Psoas muscle (tissue), 8 donors: ENCODE results near the gene MAP2K1. TPM values are rescaled to one million over a fixed set of nuclear protein-coding genes. Genes with fewer than 3 reads are reported as not detected.

Source experiments
- ATAC-seq, 4 donors: fragments of 200-7000 bp; cut with Tn5 transposase; one replicate each; pipeline ENCODE4 v1.9.1; 2020; ENCODE audit warnings: moderate library complexity in 3 of 4, mild to moderate bottlenecking in 2 of 4
- DNase-seq, 2 donors: peaks; one replicate each; pipeline ENCODE4 v3.0.0-alpha.2; 2020
- H3K27ac ChIP-seq: fragments of 200-600 bp; one replicate; pipeline ENCODE4 v1.8.0; 2022
- H3K27me3 ChIP-seq, 3 donors: fragments of 200-600 bp in 1 of 3; one replicate each; pipeline versions ENCODE4 v1.6.1 to v1.8.0; 2013 to 2022; ENCODE audit warnings: low read length in 2 of 3, mild to moderate bottlenecking in 2 of 3, moderate library complexity in 1 of 3; ENCODE audit not compliant: insufficient read depth in 3 of 3
- H3K36me3 ChIP-seq, 2 donors: fragments of 200-600 bp in 1 of 2; one replicate each; pipeline versions ENCODE4 v1.6.1 to v1.8.0; 2013 to 2022; ENCODE audit warnings: low read depth in 1 of 2, mild to moderate bottlenecking in 1 of 2, moderate library complexity in 1 of 2; ENCODE audit not compliant: insufficient read depth in 1 of 2
- H3K4me1 ChIP-seq: fragments of 200-600 bp; one replicate; pipeline ENCODE4 v1.8.0; 2022
- H3K4me3 ChIP-seq: fragments of 200-600 bp; one replicate; pipeline ENCODE4 v1.8.0; 2022; ENCODE audit warnings: mild to moderate bottlenecking
- H3K9me3 ChIP-seq: fragments of 200-600 bp; one replicate; pipeline ENCODE4 v1.8.0; 2022
- WGBS, 3 donors: extraction: QIAGEN DNeasy Blood & Tissue Kit; methylation state at CpG; one replicate each; pipeline versions ENCODE4 v1.1.6 to v1.1.7; 2013; 5-methylcytosine and 5-hydroxymethylcytosine counted together
- intact Hi-C, 2 donors: fragments of 100-400 bp; cut with DNase I; formaldehyde crosslinking; loops; one replicate each; pipeline versions ENCODE4 v1.11.0 to v1.14.2; 2022
- polyA plus RNA-seq, 3 donors: library from polyadenylated mRNA; stranded (reverse); fragments of 200-250 nt; gene quantifications; one replicate each; pipeline ENCODE4 v1.2.3, GENCODE V29; 2013
- total RNA-seq, 4 donors: library from RNA; stranded (reverse); fragmentation: NEBNext Ultra II Directional in 2 of 4; extraction: Animal tissue kit (Norgen Biotek cat#: 25700) in 2 of 4; gene quantifications; one replicate each; pipeline versions ENCODE4 v1.2.1 to v1.2.4, GENCODE V29; 2021 to 2023
- TF ChIP-seq, protein P1 (sequence below): fragments of 200-600 bp; IDR thresholded peaks from one replicate; pipeline ENCODE4 v1.8.0; 2022; ENCODE audit warnings: antibody characterized with exemption
- donor health status: healthy with polysubstance abuse.
- donor health status: DM: no; HTN: no; CAD: no; lungs with moderate emphysema.
- donor health status: Bipolar disorder and iron deficiency.
- donor health status: healthy.
- donor health status: DM: yes; HTN: yes; CAD: no.
- donor health status: DM: no; HTN: no; CAD: no.
- donor health status: DM: no; HTN: no; CAD: no.
- donor health status: DM: yes; HTN: yes; CAD: no.

Gene MAP2K1
- total and polyA plus RNA-seq, 7 donors = 56.3 to 135 (median 66.9) TPM

DNA sequence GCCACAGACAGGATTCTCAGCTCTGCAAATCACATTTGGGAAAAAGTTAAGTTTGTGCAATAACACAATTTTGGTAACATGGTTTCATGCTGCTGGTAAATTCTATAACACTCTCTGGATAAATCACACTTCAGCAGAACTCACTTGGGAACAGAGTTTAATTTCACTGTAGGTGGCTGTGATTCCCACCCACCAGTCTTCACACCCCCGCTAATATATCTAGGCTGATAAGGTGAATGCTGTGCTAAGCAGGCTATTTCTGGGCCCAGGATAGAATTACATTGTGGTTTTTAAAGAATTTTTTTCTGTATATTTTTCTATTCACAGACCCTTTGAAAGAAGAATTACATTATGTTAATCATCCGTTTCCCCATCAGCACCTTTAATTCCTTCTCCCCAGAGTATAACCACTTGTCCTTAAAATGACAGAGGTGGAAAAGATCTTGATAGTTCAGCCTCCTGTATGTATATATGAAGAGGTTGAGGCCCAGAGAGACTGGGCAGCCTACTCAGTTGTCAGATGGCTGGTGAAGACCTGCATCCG lies 22.9 kb downstream of the MAP2K1 start:
- Histone ChIP-seq H3K4me1 (peaks cover 21% of the 10 kb centered on the region), H3K36me3 (no peaks in the 10 kb centered on the region), H3K27me3 (no peaks in the 10 kb centered on the region), H3K27ac (no peak overlapping the region), H3K9me3 (peaks cover 5% of the 10 kb centered on the region), H3K4me3 (no peak overlapping the region)
- no peak for ATAC-seq
- 88 to 91% (median 91%) methylated on average over 3 of the region's 3 CpGs for WGBS, 3 donors
- no peak for DNase-seq
- intact Hi-C loops = no loop called here
- TF ChIP-seq, protein P1, sequence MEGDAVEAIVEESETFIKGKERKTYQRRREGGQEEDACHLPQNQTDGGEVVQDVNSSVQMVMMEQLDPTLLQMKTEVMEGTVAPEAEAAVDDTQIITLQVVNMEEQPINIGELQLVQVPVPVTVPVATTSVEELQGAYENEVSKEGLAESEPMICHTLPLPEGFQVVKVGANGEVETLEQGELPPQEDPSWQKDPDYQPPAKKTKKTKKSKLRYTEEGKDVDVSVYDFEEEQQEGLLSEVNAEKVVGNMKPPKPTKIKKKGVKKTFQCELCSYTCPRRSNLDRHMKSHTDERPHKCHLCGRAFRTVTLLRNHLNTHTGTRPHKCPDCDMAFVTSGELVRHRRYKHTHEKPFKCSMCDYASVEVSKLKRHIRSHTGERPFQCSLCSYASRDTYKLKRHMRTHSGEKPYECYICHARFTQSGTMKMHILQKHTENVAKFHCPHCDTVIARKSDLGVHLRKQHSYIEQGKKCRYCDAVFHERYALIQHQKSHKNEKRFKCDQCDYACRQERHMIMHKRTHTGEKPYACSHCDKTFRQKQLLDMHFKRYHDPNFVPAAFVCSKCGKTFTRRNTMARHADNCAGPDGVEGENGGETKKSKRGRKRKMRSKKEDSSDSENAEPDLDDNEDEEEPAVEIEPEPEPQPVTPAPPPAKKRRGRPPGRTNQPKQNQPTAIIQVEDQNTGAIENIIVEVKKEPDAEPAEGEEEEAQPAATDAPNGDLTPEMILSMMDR = no peak

DNA sequence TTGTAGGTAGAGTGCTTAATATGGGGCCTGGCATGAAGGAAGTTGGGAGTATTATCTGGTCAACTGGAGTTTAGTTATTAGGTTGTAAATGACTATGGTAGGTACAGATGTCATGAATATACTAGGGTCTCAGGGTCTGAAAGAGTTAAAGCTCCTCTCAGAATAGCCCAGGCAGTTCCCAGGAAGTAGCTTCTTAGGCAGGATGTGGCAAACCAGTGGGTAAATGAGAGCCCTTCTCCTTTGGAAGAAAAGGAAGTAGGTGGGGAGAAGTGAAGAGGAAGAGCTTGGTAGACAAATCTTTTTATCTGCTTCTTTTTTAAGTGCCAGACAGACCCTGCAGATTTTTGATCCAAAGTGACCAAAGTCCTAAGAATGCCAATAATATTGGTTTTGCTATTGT lies 24.5 kb downstream of the MAP2K1 start:
- ATAC-seq = no peak

DNA sequence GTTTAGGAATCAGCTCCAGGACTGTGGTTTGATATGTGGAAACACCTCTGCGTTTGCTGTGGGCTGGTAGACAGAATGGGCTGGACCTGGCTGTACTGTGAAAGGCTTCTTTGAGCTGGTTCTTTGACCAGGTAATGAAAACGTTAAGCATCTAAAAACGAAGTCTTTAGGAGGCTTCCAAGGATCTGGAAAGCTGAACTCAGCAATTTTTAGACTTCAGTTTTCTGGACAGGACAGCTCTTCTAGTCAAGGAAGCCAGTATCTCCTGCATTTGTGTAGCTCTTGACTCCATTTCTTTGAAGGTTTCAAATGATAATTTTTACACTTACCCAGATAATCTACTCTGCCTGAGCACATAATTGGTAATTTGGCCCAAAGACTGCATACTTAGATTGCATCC lies 25.5 kb downstream of the MAP2K1 start:
- Histone ChIP-seq H3K27me3 (no peaks in the 10 kb centered on the region), H3K9me3 (peaks cover 5% of the 10 kb centered on the region), H3K4me1 (peaks cover 13% of the 10 kb centered on the region), H3K27ac (no peak overlapping the region), H3K4me3 (no peak overlapping the region), H3K36me3 (no peaks in the 10 kb centered on the region)
- ATAC-seq = no peak
- WGBS, 3 donors = 73 to 74% (median 73%) methylated on average over 3 of the region's 3 CpGs
- TF ChIP-seq, protein P1 = no peak
- intact Hi-C loops = no loop called here
- DNase-seq = no peak

More for the DNA sequence above, 24.5 kb downstream of the MAP2K1 start:
- Histone ChIP-seq H3K9me3 (peaks cover 5% of the 10 kb centered on the region), H3K4me3 (no peak overlapping the region), H3K27ac (no peak overlapping the region), H3K36me3 (no peaks in the 10 kb centered on the region), H3K4me1 (peaks cover 5% of the 10 kb centered on the region), H3K27me3 (no peaks in the 10 kb centered on the region)
- intact Hi-C loops = no loop called here
- TF ChIP-seq, protein P1 = no peak
- no peak for DNase-seq

DNA sequence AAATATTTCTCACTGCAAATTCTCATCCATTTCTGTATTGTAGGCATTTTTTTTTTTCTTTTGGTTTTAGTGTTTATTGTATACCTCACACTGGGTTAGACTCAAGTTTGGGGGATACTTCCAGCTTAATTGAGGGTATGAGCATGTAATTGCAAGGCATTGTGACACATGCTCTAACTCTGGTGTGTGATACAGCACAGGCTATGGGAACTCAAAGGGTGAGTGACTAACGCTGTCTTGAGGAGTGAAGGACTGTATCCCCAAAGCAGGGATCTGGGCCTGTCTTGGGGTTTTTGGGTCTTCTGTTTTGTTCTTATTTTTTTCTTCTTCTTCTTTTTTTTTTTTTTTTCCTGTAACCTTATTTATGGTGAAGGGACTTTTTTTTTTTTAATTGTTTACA lies 26.9 kb downstream of the MAP2K1 start:
- H3K4me3 ChIP-seq = no peak overlapping the region
- DNase-seq (no peak), ATAC-seq (peak in 1 of 4 donors; percentile 50)
- H3K27ac ChIP-seq = no peak overlapping the region
- TF ChIP-seq, protein P1 = no peak
- peaks cover 18% of the 10 kb centered on the region for H3K4me1 ChIP-seq
- no peaks in the 10 kb centered on the region for H3K27me3 ChIP-seq
- no peaks in the 10 kb centered on the region for H3K36me3 ChIP-seq
- H3K9me3 ChIP-seq = peaks cover 5% of the 10 kb centered on the region
- WGBS, 3 donors = 91 to 100% (median 98%) methylated on average over 1 of the region's 1 CpG
- intact Hi-C loops = no loop called here

DNA sequence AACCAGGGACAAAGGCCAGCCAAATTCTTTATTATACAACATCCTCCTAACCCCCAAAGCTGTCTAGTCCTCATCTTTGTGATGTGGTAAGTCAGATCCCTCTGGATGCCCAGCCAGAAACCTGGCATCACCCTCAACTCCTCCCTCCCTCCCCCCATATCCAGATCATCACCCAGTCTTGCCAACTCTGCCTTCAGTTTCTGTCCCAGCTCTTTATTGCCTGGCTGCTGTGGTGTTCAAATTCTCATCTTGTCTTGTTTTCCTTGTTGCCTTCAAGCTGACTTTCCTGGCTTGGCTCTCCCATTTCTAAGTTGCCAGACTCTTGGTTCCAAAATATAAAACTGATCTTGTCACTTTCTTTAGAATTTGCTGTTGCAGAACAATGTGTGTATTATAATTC lies 28.6 kb downstream of the MAP2K1 start:
- Histone ChIP-seq H3K9me3 (peaks cover 5% of the 10 kb centered on the region), H3K36me3 (no peaks in the 10 kb centered on the region), H3K27me3 (no peaks in the 10 kb centered on the region), H3K4me1 (peaks cover 18% of the 10 kb centered on the region), H3K27ac (no peak overlapping the region), H3K4me3 (no peak overlapping the region)
- intact Hi-C loops = no loop called here
- no peak for DNase-seq
- TF ChIP-seq, protein P1 = no peak
- ATAC-seq = peak in 2 of 4 donors; percentile 20 to 70
